ENCODE measurements around the gene ZNF273.

The ZNF273 gene

GRCh38 chr7:64877714-64878610 is 25.1 kb upstream of the ZNF273 start:
- no peak for TF ChIP-seq CTCF (IDR thresholded peaks at IDR 0.05; ENCODE audit: low read depth, low read length)
- no peak for DNase-seq (ENCODE audit: extremely low read depth, low read depth)

GRCh38 chr7:64878684-64879083 is 24.4 kb upstream of the ZNF273 start:
- no peak for DNase-seq (ENCODE audit: extremely low read depth, low read depth)
- no peak for TF ChIP-seq CTCF (IDR thresholded peaks at IDR 0.05; ENCODE audit: low read depth, low read length)

- no peak for DNase-seq (ENCODE audit: extremely low read depth, low read depth)
- no peak for TF ChIP-seq CTCF (IDR thresholded peaks at IDR 0.05; ENCODE audit: low read depth, low read length)
Measured at GRCh38 chr7:64879086-64879730, 23.9 kb upstream of the ZNF273 start.

- no peak for DNase-seq (ENCODE audit: extremely low read depth, low read depth)
- no peak for TF ChIP-seq CTCF (IDR thresholded peaks at IDR 0.05; ENCODE audit: low read depth, low read length)
Measured at GRCh38 chr7:64879800-64880199, 23.3 kb upstream of the ZNF273 start.

- TF ChIP-seq CTCF (IDR thresholded peaks at IDR 0.05; ENCODE audit: low read depth, low read length): no peak
- no peak for DNase-seq (ENCODE audit: extremely low read depth, low read depth)
Measured at GRCh38 chr7:64880322-64881297, 22.5 kb upstream of the ZNF273 start.

- no peak for DNase-seq (ENCODE audit: extremely low read depth, low read depth)
- TF ChIP-seq CTCF (IDR thresholded peaks at IDR 0.05; ENCODE audit: low read depth, low read length): no peak
Measured at GRCh38 chr7:64881461-64882287, 21.4 kb upstream of the ZNF273 start.
